Mesodermal cell (in vitro differentiated cells): ENCODE results near the gene MUCL1. TPM values are rescaled to one million over a fixed set of nuclear protein-coding genes. Genes with fewer than 3 reads are reported as not detected.

Source experiments
- H3K27ac ChIP-seq: 2 replicates; pipeline ENCODE4 v1.7.0; 2013; ENCODE audit warnings: mild to moderate bottlenecking, low read depth, low read length, moderate library complexity; ENCODE audit not compliant: severe bottlenecking
- H3K36me3 ChIP-seq: 2 replicates; pipeline ENCODE4 v1.7.1; 2013; ENCODE audit warnings: mild to moderate bottlenecking, low read length, moderate library complexity; ENCODE audit not compliant: control insufficient read depth, insufficient read depth
- H3K4me1 ChIP-seq: one replicate; pipeline ENCODE4 v1.7.1; 2013; ENCODE audit warnings: mild to moderate bottlenecking, low read length; ENCODE audit not compliant: insufficient read depth, control insufficient read depth, poor library complexity, severe bottlenecking
- H3K4me3 ChIP-seq: 2 replicates; pipeline ENCODE4 v1.7.0; 2013; ENCODE audit warnings: low read length, control low read depth, mild to moderate bottlenecking; ENCODE audit not compliant: insufficient read depth, poor library complexity, severe bottlenecking; ENCODE audit errors: extremely low read depth
- H3K9me3 ChIP-seq: 2 replicates; pipeline ENCODE4 v1.7.1; 2013; ENCODE audit warnings: mild to moderate bottlenecking, low read length, moderate library complexity; ENCODE audit not compliant: control insufficient read depth
- WGBS, 2 experiments: methylation state at CpG; one replicate each; pipeline ENCODE4 v1.1.5; 2013; ENCODE audit warnings: missing lambda C conversion rate in 2 of 2; ENCODE audit not compliant: insufficient coverage in 2 of 2; 5-methylcytosine and 5-hydroxymethylcytosine counted together
- polyA plus RNA-seq, 2 experiments: library from polyadenylated mRNA; stranded (reverse); fragments of 50-300 nt; gene quantifications; one replicate each; pipeline ENCODE4 v1.2.3, GENCODE V29; 2013

MUCL1 gene
- not detected for polyA plus RNA-seq (2013, experiment 1 of 2)
- not detected for polyA plus RNA-seq (2013, experiment 2 of 2)

GRCh38 chr12:54853933-54854538, at the start of gene MUCL1:
TSS of gene MUCL1 (plus strand) at chr12:54854516. CDS start at chr12:54854583, 67 bp downstream.
- WGBS, 2 experiments, result 50 to 68% methylated on average over 4 to 5 of the region's 6 CpGs
- H3K4me3 ChIP-seq, result no peak within 1 kb of the TSS

GRCh38 chr12:54821676-54822075, 32.6 kb upstream of the MUCL1 start:
- 100% methylated on average over 1 of the region's 3 CpGs; no CpG with 5 or more reads in 1 of the 2 experiments for WGBS, 2 experiments
- no peaks in the 10 kb centered on the region for H3K4me1 ChIP-seq
- no peak overlapping the region for H3K27ac ChIP-seq
- no peak overlapping the region for H3K4me3 ChIP-seq
- H3K9me3 ChIP-seq, result no peaks in the 10 kb centered on the region
- no peaks in the 10 kb centered on the region for H3K36me3 ChIP-seq

More at GRCh38 chr12:54853933-54854538, at the start of gene MUCL1:
- Histone ChIP-seq H3K4me1 (no peaks in the 10 kb centered on the region), H3K9me3 (no peaks in the 10 kb centered on the region), H3K36me3 (no peaks in the 10 kb centered on the region), H3K27ac (no peak within 1 kb of the TSS)

- no CpG with 5 or more reads among the region's 2 CpGs for WGBS, 2 experiments
- H3K9me3 ChIP-seq, result no peaks in the 10 kb centered on the region
Observed at GRCh38 chr12:54824402-54824801, 29.9 kb upstream of the MUCL1 start.

GRCh38 chr12:54829511-54829910, 24.8 kb upstream of the MUCL1 start:
- Histone ChIP-seq H3K4me1 (no peaks in the 10 kb centered on the region), H3K4me3 (no peak overlapping the region), H3K36me3 (no peaks in the 10 kb centered on the region), H3K27ac (no peak overlapping the region), H3K9me3 (no peaks in the 10 kb centered on the region)
- 88 to 91% methylated on average over 3 of the region's 5 CpGs for WGBS, 2 experiments

More at GRCh38 chr12:54824402-54824801, 29.9 kb upstream of the MUCL1 start:
- Histone ChIP-seq H3K4me3 (no peak overlapping the region), H3K4me1 (no peaks in the 10 kb centered on the region), H3K27ac (no peak overlapping the region), H3K36me3 (no peaks in the 10 kb centered on the region)

GRCh38 chr12:54830199-54830598, 24.1 kb upstream of the MUCL1 start:
- Histone ChIP-seq H3K4me1 (no peaks in the 10 kb centered on the region), H3K36me3 (no peaks in the 10 kb centered on the region), H3K27ac (no peak overlapping the region), H3K4me3 (no peak overlapping the region), H3K9me3 (no peaks in the 10 kb centered on the region)

- Histone ChIP-seq H3K9me3 (no peaks in the 10 kb centered on the region), H3K4me3 (no peak overlapping the region), H3K36me3 (no peaks in the 10 kb centered on the region), H3K4me1 (no peaks in the 10 kb centered on the region), H3K27ac (no peak overlapping the region)
- 82 to 100% methylated on average over 1 of the region's 1 CpG for WGBS, 2 experiments
Observed at GRCh38 chr12:54831631-54832030, 22.7 kb upstream of the MUCL1 start.

- H3K27ac ChIP-seq, result no peak overlapping the region
- no peak overlapping the region for H3K4me3 ChIP-seq
- WGBS, 2 experiments, result 85 to 93% methylated on average over 3 of the region's 3 CpGs
- no peaks in the 10 kb centered on the region for H3K4me1 ChIP-seq
- H3K36me3 ChIP-seq, result no peaks in the 10 kb centered on the region
- H3K9me3 ChIP-seq, result no peaks in the 10 kb centered on the region
Observed at GRCh38 chr12:54840244-54840865, 14.0 kb upstream of the MUCL1 start.

GRCh38 chr12:54857406-54857805, 3.1 kb downstream of the MUCL1 start:
- no peaks in the 10 kb centered on the region for H3K36me3 ChIP-seq
- 60% methylated on average over 1 of the region's 2 CpGs; no CpG with 5 or more reads in 1 of the 2 experiments for WGBS, 2 experiments
- no peak overlapping the region for H3K27ac ChIP-seq
- H3K9me3 ChIP-seq, result no peaks in the 10 kb centered on the region
- H3K4me3 ChIP-seq, result no peak overlapping the region
- H3K4me1 ChIP-seq, result no peaks in the 10 kb centered on the region

- Histone ChIP-seq H3K36me3 (no peaks in the 10 kb centered on the region), H3K4me3 (no peak overlapping the region), H3K27ac (no peak overlapping the region), H3K9me3 (no peaks in the 10 kb centered on the region), H3K4me1 (no peaks in the 10 kb centered on the region)
- WGBS, 2 experiments, result 67% methylated on average over 1 of the region's 1 CpG; no CpG with 5 or more reads in 1 of the 2 experiments
Observed at GRCh38 chr12:54858562-54858961, 4.2 kb downstream of the MUCL1 start.

GRCh38 chr12:54859502-54859901, 5.2 kb downstream of the MUCL1 start:
- Histone ChIP-seq H3K4me3 (no peak overlapping the region), H3K9me3 (no peaks in the 10 kb centered on the region)
- 50 to 75% methylated on average over 1 to 3 of the region's 4 CpGs for WGBS, 2 experiments

GRCh38 chr12:54861927-54862326, 7.6 kb downstream of the MUCL1 start:
- no peak overlapping the region for H3K4me3 ChIP-seq
- 80 to 88% methylated on average over 1 of the region's 1 CpG for WGBS, 2 experiments
- H3K27ac ChIP-seq, result no peak overlapping the region
- H3K9me3 ChIP-seq, result no peaks in the 10 kb centered on the region
- no peaks in the 10 kb centered on the region for H3K36me3 ChIP-seq
- H3K4me1 ChIP-seq, result no peaks in the 10 kb centered on the region

More at GRCh38 chr12:54859502-54859901, 5.2 kb downstream of the MUCL1 start:
- no peaks in the 10 kb centered on the region for H3K4me1 ChIP-seq
- H3K36me3 ChIP-seq, result no peaks in the 10 kb centered on the region
- no peak overlapping the region for H3K27ac ChIP-seq
